Endothelial cell of umbilical vein (primary cell): ENCODE results near the gene INPP5B.

Experiments used
- CTCF ChIP-seq, 2 donors: IDR thresholded peaks; 1 replicate in 1 of 2; 2 replicates in 1 of 2; pipeline ENCODE4 v1.5.1; 2011; ENCODE audit warnings: low read length in 2 of 2, mild to moderate bottlenecking in 2 of 2, moderate library complexity in 2 of 2, control low read depth in 1 of 2, inconsistent platforms in 1 of 2, low read depth in 1 of 2; ENCODE audit not compliant: insufficient read depth in 1 of 2; ENCODE audit errors: extremely low read depth in 1 of 2
- EZH2 ChIP-seq: IDR thresholded peaks from 2 replicates; pipeline ENCODE4 v1.6.1; 2012; ENCODE audit warnings: borderline replicate concordance, low read depth, mild to moderate bottlenecking, moderate library complexity, low read length, inconsistent platforms; ENCODE audit not compliant: severe bottlenecking
- FOS ChIP-seq: IDR thresholded peaks from 2 replicates; pipeline ENCODE4 v1.6.1; 2011; ENCODE audit warnings: mild to moderate bottlenecking, low read length, moderate library complexity, borderline replicate concordance; ENCODE audit not compliant: insufficient read depth
- MAX ChIP-seq: IDR thresholded peaks from 2 replicates; pipeline ENCODE4 v1.6.1; 2011; ENCODE audit not compliant: insufficient read depth, insufficient read length
- POLR2AphosphoS5 ChIP-seq: IDR thresholded peaks from 2 replicates; pipeline ENCODE4 v1.6.1; 2012; ENCODE audit warnings: low read depth, mild to moderate bottlenecking, control low read depth, low read length, moderate library complexity; ENCODE audit not compliant: insufficient read depth

- TF ChIP-seq EZH2: no peak
- no peak for TF ChIP-seq POLR2AphosphoS5
- TF ChIP-seq MAX: no peak
- TF ChIP-seq CTCF (IDR thresholded peaks at IDR 0.05; ENCODE audit: extremely low read depth in 1 of 2, insufficient read depth in 1 of 2, low read depth in 1 of 2, low read length in 2 of 2): no peak
- no peak for TF ChIP-seq FOS
Observed at GRCh38 chr1:37958690-37959089, 11.8 kb upstream of the INPP5B start.
